GM18861 (cell line): ENCODE results near the gene RASL12.
A peak's percentile ranks its signal among the peaks of the same experiment; 100 is the strongest.
"Not testable (repeated sequence)": the region's sequence is repeated elsewhere in the genome, so short reads cannot be mapped to it uniquely, and the experiment has no call there.

Experiments
- ATAC-seq: cut with Tn5 transposase; IDR thresholded peaks from one replicate; pipeline ENCODE4 v1.9.1; 2021; ENCODE audit not compliant: unreplicated experiment

Gene RASL12

GRCh38 chr15:65032801-65033537, 34.8 kb downstream of the RASL12 start:
- ATAC-seq = no peak

- no peak for ATAC-seq
These were observed 38.0 kb downstream of the RASL12 start for GRCh38 chr15:65029736-65030208.

- peak; percentile 40 for ATAC-seq
These were observed 38.7 kb downstream of the RASL12 start, which contains the start of gene MTFMT for GRCh38 chr15:65028921-65029735. MTFMT (minus strand) TSS chr15:65029639; CDS start chr15:65029613, 26 bp downstream.

- ATAC-seq = no peak
These were observed 39.5 kb downstream of the RASL12 start for GRCh38 chr15:65028338-65028737.

GRCh38 chr15:65027593-65027992, 40.2 kb downstream of the RASL12 start:
- ATAC-seq = no peak

- ATAC-seq = no peak
These were observed 41.0 kb downstream of the RASL12 start for GRCh38 chr15:65026756-65027155.

- no peak for ATAC-seq
These were observed 46.3 kb downstream of the RASL12 start for GRCh38 chr15:65021488-65021887.

- no peak for ATAC-seq
These were observed 47.4 kb downstream of the RASL12 start for GRCh38 chr15:65020419-65020818.

- ATAC-seq = not testable (repeated sequence)
These were observed 56.6 kb downstream of the RASL12 start for GRCh38 chr15:65011198-65011597.

- ATAC-seq = no peak
These were observed 58.8 kb downstream of the RASL12 start for GRCh38 chr15:65008983-65009382.

- ATAC-seq = no peak
These were observed 60.9 kb downstream of the RASL12 start for GRCh38 chr15:65006876-65007275.

GRCh38 chr15:65004993-65005392, 62.8 kb downstream of the RASL12 start:
- no peak for ATAC-seq
